SK-N-SH treated with all-trans-retinoic acid at 6 μM for 48 hours (cell line): ENCODE data around the gene SERPINC1.

Experiments used
- BACH2 ChIP-seq: fragments of 250-450 bp; sonication (Bioruptor Pico); IDR thresholded peaks from 2 replicates; pipeline ENCODE4 v1.9.0; 2021; ENCODE audit warnings: mild to moderate bottlenecking, borderline replicate concordance
- OSR1 ChIP-seq: fragments of 250-450 bp; sonication (Bioruptor Pico); IDR thresholded peaks from 2 replicates; pipeline ENCODE4 v1.8.0; 2022; ENCODE audit warnings: moderate library complexity, mild to moderate bottlenecking, inconsistent platforms
- PPARA ChIP-seq: fragments of 250-450 bp; sonication (Bioruptor Pico); IDR thresholded peaks from 2 replicates; pipeline ENCODE4 v1.5.0; 2020; ENCODE audit warnings: mild to moderate bottlenecking, borderline replicate concordance
- SNAI2 ChIP-seq: fragments of 250-450 bp; sonication (Bioruptor Pico); IDR thresholded peaks from 2 replicates; pipeline ENCODE4 v1.5.0; 2020; ENCODE audit warnings: mild to moderate bottlenecking, moderate library complexity
- TOX ChIP-seq: fragments of 250-450 bp; sonication (Bioruptor Pico); IDR thresholded peaks from 2 replicates; pipeline ENCODE4 v1.8.0; 2021; ENCODE audit warnings: mild to moderate bottlenecking, moderate library complexity, borderline replicate concordance
- ZFP30 ChIP-seq: fragments of 450-650 bp; formaldehyde crosslinking; IDR thresholded peaks from 2 replicates; pipeline ENCODE4 v1.5.0; 2022; ENCODE audit warnings: mild to moderate bottlenecking, moderate library complexity
- TF ChIP-seq, protein P1 (sequence below): fragments of 250-450 bp; sonication (Bioruptor Pico); IDR thresholded peaks from 2 replicates; pipeline ENCODE4 v1.5.0; 2020; ENCODE audit warnings: mild to moderate bottlenecking, moderate library complexity

- TF ChIP-seq SNAI2 (CRISPR knock-in tag) (no peak), OSR1 (no peak), ZFP30 (CRISPR knock-in tag) (no peak), PPARA (CRISPR knock-in tag) (no peak), BACH2 (CRISPR knock-in tag) (no peak), TOX (CRISPR knock-in tag) (no peak)
- TF ChIP-seq, protein P1, sequence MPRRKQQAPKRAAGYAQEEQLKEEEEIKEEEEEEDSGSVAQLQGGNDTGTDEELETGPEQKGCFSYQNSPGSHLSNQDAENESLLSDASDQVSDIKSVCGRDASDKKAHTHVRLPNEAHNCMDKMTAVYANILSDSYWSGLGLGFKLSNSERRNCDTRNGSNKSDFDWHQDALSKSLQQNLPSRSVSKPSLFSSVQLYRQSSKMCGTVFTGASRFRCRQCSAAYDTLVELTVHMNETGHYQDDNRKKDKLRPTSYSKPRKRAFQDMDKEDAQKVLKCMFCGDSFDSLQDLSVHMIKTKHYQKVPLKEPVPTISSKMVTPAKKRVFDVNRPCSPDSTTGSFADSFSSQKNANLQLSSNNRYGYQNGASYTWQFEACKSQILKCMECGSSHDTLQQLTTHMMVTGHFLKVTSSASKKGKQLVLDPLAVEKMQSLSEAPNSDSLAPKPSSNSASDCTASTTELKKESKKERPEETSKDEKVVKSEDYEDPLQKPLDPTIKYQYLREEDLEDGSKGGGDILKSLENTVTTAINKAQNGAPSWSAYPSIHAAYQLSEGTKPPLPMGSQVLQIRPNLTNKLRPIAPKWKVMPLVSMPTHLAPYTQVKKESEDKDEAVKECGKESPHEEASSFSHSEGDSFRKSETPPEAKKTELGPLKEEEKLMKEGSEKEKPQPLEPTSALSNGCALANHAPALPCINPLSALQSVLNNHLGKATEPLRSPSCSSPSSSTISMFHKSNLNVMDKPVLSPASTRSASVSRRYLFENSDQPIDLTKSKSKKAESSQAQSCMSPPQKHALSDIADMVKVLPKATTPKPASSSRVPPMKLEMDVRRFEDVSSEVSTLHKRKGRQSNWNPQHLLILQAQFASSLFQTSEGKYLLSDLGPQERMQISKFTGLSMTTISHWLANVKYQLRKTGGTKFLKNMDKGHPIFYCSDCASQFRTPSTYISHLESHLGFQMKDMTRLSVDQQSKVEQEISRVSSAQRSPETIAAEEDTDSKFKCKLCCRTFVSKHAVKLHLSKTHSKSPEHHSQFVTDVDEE (CRISPR knock-in tag) = no peak
These were observed 28.4 kb downstream of the SERPINC1 start for GRCh38 chr1:173888749-173889148.
